KOPT-K1 (cell line): ENCODE measurements around the gene SRPX.

Experiments used
- H3K27ac ChIP-seq: fragments of 200-600 bp; sonication (generic); 2 replicates; pipeline ENCODE4 v1.5.1; 2016; ENCODE audit warnings: antibody characterized with exemption, mild to moderate bottlenecking, low read depth, low read length; ENCODE audit not compliant: poor library complexity, severe bottlenecking
- H3K36me3 ChIP-seq: fragments of 200-600 bp; sonication (generic); 2 replicates; pipeline ENCODE4 v1.5.1; 2017; ENCODE audit warnings: antibody characterized with exemption, mild to moderate bottlenecking, low read length, moderate library complexity; ENCODE audit not compliant: insufficient read depth
- H3K9me3 ChIP-seq: fragments of 200-600 bp; sonication (generic); 2 replicates; pipeline ENCODE4 v1.5.1; 2017; ENCODE audit warnings: antibody characterized with exemption, low read length, mild to moderate bottlenecking; ENCODE audit not compliant: insufficient read depth, poor library complexity, severe bottlenecking

The SRPX gene

DNA sequence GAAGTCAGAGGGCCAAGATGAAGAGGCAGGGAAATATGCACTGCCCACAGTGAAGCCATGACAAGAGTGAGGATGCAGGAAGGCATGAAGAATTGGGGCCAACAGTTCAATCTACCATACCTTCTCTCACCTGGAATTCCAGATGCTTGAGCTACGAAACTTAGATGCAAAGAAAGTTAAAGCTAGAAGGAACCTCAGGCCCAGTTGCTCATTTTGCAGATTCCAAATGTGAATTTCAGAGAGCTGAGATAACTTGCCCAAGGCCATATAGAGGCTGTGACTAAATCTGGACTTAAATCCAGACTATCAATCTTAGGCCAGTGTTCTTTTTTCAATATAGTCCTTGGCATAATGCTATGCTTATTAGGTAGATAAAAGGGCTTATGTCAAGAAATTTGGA, 92.7 kb downstream of the SRPX start:
- H3K9me3 ChIP-seq, result no peaks in the 10 kb centered on the region

GRCh38 chrX:38126179-38126578, 94.5 kb downstream of the SRPX start:
- Histone ChIP-seq H3K36me3 (no peaks in the 10 kb centered on the region), H3K9me3 (no peaks in the 10 kb centered on the region), H3K27ac (no peak overlapping the region)

More for the DNA sequence above, 92.7 kb downstream of the SRPX start:
- Histone ChIP-seq H3K36me3 (no peaks in the 10 kb centered on the region), H3K27ac (no peak overlapping the region)

DNA sequence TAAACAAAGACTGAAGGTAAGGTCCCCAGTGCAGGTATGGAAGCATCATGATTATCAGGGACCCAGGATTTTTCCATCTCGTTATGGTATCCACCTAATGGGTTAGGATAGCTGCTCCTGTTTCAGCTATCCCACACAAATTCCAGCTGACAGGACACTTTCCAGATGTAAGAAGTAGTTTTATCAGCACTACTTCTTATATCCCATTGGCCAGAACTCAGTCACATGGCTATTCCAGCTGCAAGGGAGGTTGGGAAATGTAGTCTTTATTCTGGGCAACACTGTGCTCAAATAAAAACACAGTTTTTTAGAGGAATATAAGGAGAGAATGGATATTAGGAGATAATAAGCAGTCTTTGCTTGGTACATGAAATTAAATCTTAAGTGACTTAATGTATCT, 96.7 kb downstream of the SRPX start:
- Histone ChIP-seq H3K36me3 (no peaks in the 10 kb centered on the region), H3K27ac (no peak overlapping the region), H3K9me3 (no peaks in the 10 kb centered on the region)

DNA sequence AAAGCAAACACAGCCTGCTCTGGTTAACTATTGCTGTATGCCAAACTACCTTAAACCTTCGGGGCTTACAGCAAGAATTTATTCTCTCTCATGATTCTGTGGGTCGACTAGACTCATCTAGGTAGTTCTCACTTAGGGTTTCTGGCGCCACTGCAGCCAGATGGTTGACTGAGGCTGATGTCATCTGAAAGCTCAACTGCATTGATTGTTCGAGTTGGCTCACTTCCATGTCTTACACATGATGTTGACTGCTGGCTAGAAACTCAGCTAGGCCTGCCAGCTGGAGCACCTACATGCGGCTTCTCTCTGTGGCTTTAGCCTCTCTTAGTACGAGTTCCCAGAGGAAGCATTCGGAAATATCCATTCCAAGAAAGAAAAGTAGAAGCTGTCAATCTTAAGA, 103.2 kb downstream of the SRPX start:
- H3K9me3 ChIP-seq, result no peaks in the 10 kb centered on the region
- H3K27ac ChIP-seq, result no peak overlapping the region
- no peaks in the 10 kb centered on the region for H3K36me3 ChIP-seq

DNA sequence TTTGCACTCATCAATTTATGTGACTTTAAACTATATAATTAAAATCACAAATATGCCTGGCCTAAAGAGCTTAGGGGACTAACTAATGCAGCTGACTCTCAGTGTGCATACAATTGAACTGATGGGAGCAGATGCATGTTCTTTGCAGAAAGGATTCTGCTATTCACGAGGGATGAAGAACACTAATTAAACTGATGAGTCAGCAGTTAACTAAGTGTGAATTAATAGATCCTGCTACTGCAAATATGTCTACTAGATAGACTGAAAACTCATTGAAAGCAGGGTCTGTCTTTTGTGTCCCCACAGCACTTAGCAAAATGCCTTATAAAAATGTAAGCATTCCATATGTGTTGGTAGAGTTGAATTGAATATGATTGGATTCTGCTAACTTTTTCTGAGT, 104.0 kb downstream of the SRPX start:
- Histone ChIP-seq H3K27ac (no peak overlapping the region), H3K9me3 (no peaks in the 10 kb centered on the region), H3K36me3 (no peaks in the 10 kb centered on the region)

DNA sequence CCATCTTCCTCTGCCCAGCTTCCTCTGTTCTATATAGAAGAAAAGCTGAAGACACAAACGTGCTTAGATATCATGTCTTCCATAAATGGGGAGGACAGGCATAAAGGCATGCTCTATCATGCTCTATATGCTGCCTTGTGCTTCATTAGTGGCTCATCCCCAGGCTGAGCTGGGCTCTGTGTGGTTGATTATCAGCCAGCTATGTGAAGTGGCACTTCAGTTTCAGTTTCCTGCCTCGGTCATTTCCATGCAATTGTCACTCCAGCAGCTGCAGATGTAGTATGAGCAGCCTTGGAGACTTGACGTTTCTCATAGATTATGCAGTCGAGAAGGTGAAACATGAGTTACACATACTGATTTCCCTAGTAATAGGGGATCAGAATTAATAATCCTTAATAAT, 108.1 kb downstream of the SRPX start:
- Histone ChIP-seq H3K36me3 (no peaks in the 10 kb centered on the region), H3K27ac (no peak overlapping the region), H3K9me3 (no peaks in the 10 kb centered on the region)

DNA sequence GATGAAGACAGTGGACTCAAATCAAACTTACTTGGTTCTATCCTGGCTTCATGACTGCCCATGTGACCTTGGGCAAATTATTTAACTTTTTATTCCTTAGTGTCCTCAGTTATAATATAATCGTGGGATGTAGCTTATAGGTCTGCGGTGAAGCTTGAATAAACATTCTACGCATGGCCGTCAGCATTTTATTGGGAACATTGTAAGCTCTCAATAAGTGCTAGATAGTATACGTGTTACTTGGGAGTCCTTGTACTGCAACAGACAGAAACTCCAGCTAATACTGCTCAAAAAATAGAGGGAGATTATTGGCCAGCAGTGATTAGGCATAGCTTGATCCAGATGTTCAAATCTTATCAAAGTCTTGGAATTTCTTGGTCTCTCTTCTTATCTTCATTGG, 109.5 kb downstream of the SRPX start:
- Histone ChIP-seq H3K27ac (no peak overlapping the region), H3K36me3 (no peaks in the 10 kb centered on the region), H3K9me3 (no peaks in the 10 kb centered on the region)

DNA sequence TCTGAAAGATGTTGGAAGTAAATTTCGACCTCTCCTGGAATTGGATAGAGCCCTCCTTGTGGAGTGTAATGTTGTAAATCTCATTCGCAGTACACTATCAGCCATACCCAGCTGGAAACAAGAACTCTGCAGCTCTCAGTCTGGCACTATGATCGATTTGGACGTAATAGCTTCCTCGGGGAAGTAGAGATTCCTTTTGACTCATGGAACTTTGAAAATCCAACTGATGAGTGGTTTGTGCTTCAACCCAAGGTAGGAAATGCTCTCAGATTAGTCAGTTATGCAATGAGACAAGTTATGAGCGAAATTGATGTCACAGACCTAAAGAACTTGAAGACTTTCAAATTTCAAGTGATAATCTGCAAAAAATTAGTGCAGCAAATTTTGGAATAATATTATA, 110.4 kb downstream of the SRPX start:
- Histone ChIP-seq H3K9me3 (no peaks in the 10 kb centered on the region), H3K27ac (no peak overlapping the region), H3K36me3 (no peaks in the 10 kb centered on the region)

- H3K27ac ChIP-seq, result no peak overlapping the region
- no peaks in the 10 kb centered on the region for H3K36me3 ChIP-seq
- H3K9me3 ChIP-seq, result no peaks in the 10 kb centered on the region
Observed at GRCh38 chrX:38109042-38109898, 111.4 kb downstream of the SRPX start.

DNA sequence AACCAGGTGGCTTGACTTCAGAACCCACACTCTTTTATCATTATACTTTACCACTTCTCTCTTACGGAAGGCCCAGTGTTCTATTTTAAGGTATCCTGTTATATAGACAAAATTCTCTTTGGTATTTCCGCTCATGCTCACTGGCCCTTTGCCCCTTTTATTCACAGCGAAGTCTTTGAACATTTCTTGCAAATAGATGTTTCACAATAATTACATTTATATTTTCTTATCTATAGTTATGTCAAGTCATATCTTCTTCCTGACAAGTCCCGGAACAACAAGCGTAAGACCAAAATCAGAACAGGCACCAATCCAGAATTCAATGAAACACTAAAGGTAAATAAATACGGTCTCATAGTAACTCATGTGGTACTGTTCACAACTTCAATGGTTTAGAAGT, 112.3 kb downstream of the SRPX start:
- Histone ChIP-seq H3K36me3 (no peaks in the 10 kb centered on the region), H3K27ac (no peak overlapping the region), H3K9me3 (no peaks in the 10 kb centered on the region)

DNA sequence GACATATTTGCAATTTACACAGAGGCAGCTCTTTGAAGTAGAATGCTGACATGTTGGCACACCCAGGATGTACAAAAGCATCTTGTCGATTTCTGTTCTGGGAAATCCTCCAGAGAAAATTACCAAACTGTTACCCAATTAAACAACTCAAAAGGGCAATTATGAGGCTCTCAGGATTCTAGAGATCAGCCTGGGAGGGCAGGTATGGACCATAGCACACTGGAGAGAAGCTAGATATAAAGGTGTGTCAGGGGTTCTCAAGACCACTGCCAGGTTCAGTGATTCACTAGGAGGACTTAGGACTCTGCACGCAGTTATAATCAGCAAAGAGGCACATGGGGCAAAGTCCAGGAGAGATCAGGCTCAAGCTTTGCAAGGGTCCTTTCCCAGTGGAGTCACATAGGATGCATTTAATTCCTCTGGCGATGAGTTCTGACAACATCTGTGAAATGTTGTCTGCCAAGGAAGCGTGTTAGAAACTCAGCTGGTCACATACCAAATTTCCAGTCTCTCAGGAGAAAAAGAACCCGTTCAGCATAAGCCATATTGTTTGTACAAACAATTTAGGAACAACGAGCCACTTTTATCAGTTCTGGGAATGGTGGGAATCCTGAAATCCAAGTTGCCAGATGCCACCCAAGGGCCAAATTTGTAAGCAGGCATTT, 113.5 kb downstream of the SRPX start:
- no peak overlapping the region for H3K27ac ChIP-seq
- H3K9me3 ChIP-seq, result no peaks in the 10 kb centered on the region
- H3K36me3 ChIP-seq, result no peaks in the 10 kb centered on the region

DNA sequence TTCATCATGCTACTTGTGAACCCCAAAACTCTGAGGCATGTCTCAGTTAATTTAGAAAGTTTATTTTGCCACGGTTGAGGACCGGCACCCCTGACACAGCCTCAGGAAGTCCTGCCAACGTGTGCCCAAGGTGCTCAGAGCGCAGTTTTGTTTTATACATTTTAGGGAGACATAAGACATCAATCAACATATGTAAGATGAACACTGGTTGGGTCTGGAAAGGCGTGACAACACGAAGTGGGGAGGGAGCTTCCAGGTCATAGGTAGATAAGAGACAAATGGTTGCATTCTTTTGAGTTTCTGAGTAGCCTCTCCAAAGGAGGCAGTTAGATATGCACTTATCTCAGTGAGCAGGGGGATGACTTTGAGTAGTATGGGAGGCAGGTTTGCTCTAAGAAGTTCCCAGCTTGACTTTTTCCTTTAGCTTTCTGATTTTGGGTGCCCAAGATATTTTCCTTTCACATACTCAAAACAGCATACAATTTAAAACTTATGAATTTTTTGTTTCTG, 115.4 kb downstream of the SRPX start:
- Histone ChIP-seq H3K27ac (no peak overlapping the region), H3K9me3 (no peaks in the 10 kb centered on the region), H3K36me3 (no peaks in the 10 kb centered on the region)

DNA sequence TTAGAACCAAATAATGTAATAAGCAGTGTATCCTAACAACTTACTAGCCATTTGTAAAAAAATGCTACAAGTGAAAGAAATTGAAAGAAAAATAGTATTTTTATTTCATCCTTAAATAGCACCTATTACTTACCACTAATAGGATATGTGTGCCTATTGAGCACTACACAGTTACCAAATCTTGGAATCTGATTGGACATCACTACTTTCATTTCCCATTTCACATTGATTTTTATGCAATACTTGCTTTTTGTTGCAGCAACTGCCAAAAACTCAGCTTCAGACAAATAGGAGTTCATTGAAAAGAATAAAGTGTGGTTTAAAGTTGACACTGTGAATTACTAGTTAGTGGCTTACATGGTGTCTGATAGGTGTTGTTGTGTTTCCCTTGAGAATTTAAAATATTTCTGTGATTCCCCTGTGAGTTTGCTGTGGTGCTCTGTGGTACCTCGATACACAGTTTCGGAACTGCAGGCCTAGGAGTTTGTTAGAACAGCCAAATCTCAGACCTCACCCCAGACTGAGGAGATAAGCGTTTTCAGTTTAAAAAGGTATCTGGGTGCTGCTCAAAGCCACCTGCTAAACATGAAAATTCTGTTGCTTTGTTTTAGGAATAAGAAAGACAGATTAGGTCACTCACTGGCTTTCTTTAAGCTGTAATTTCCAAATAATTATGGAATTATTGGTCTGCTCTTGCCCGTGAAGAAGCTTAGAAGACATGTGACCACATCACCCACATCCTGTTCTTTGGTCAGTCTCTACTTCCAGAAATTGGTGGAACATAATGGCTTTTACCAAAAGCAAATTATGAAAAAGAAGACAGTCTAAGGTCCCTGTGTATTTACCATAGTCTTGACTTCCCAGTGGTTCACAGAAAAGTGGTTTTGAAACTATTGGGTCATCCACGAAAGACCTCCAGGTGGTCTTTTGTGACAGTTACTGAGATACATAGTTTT, 116.5 kb downstream of the SRPX start:
- H3K27ac ChIP-seq, result no peak overlapping the region
- H3K36me3 ChIP-seq, result no peaks in the 10 kb centered on the region
- no peaks in the 10 kb centered on the region for H3K9me3 ChIP-seq

GRCh38 chrX:38102875-38103274, 117.8 kb downstream of the SRPX start:
- Histone ChIP-seq H3K36me3 (no peaks in the 10 kb centered on the region), H3K9me3 (no peaks in the 10 kb centered on the region), H3K27ac (no peak overlapping the region)

DNA sequence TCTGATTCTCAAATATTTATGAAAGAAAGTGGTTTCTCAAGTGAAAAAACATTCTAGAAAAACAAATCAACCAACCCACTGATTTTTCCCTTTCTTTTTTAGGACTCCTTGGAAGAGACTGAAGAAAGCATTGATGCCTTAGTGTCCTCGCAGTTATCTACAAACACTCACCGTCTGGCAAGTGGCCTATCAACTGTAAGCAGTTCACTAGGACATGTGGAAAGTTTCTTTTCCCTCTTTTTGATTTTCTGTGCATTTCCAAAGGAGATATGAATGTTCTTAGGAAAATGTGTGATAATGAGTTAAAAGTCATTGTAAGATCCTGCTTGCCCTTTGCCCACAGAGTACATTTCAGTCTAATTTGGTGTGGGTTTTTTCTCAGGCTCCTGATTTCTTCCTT, 118.4 kb downstream of the SRPX start:
- Histone ChIP-seq H3K27ac (no peak overlapping the region), H3K9me3 (no peaks in the 10 kb centered on the region), H3K36me3 (no peaks in the 10 kb centered on the region)
